ENCODE measurements around the gene IL12RB2. TPM values are rescaled to one million over a fixed set of nuclear protein-coding genes. Genes with fewer than 3 reads are reported as not detected.

IL12RB2 gene
- total and polyA plus RNA-seq, 2 of the 13 experiments (the other 11 are each of a cell fraction or from before 2014, with no cell fraction given), result not detected

DNA sequence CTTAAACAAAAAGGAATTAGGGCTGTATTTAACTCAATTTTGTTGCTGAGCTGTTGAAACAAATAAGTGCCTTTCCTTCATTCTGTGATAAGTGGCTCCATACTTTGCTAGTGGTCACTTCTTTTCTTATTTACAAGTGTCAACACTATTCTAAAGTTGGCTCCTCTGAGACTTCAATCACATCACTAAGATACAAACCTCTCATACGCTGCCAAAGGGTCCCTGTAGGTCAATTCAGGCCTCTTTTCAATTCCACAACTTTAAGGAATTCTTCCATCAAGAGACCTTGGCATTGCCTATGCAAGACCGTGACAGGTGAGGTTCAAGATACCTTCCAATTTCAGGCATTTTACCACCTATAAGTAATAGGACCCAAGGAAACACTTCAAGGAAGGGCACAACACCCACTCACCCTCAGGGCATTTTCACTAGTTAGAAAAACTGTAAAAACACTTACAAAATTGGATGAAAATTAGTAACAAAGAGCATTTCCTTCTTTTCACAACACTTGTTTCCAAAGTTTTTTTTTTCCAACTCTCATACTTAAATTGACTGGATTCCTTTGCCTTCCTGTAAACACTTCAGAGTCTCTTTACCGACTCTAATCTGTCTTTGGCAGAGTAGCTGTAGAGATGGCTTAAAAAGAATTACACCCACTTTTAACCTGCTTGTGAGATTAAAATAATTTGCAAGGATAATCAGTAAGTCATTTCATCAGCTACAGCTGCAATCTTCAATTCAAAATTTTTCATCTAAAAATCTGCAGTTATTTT, 98.0 kb downstream of the IL12RB2 start:
- 95% methylated on average over 3 of the region's 3 CpGs for WGBS (ENCODE audit: low lambda C conversion rate)
- BruUV-seq (replicated peaks), result TSS peak; percentile 1
- H3K27me3 ChIP-seq (ENCODE audit: control insufficient read depth in 1 of 2, insufficient read depth in 2 of 2, low read length in 2 of 2), result no peaks in the 10 kb centered on the region
- ATAC-seq, result no peak
- intact Hi-C loops (cut with micrococcal nuclease; ENCODE audit: unreplicated experiment), result no loop called here
- no peak overlapping the region for H3K4me3 ChIP-seq (replicated peaks in 1 of 3; ENCODE audit: insufficient read depth in 1 of 3, low read depth in 2 of 3, low read length in 3 of 3)
- H3K9me3 ChIP-seq (ENCODE audit: low read length), result no peaks in the 10 kb centered on the region
- TF ChIP-seq ZNF746 (CRISPR knock-in tag; IDR thresholded peaks at IDR 0.05), result no peak
- TF ChIP-seq POLR2G (IDR thresholded peaks at IDR 0.05; ENCODE audit: low read depth, low read length), result peak; percentile 4; the same call in 1 of the 2 replicates
- no peak for DNase-seq (ENCODE audit: low spot score)
- FAIRE-seq, result no peak
- ChIA-PET CTCF (ENCODE audit: low intra/inter-chr PET ratio, low total read pairs) (no interaction called here), POLR2A (no interaction called here)
- no peak overlapping the region for H3K4me2 ChIP-seq (ENCODE audit: low read depth, low read length)
- H2AFZ ChIP-seq (ENCODE audit: low read length), result no peak overlapping the region
- no peaks in the 10 kb centered on the region; the same call in 1 of the 2 replicates for H4K20me1 ChIP-seq (ENCODE audit: insufficient read depth, low read length)
- H3K9ac ChIP-seq (ENCODE audit: insufficient read depth, low read depth, low read length), result no peak overlapping the region
- no peaks in the 10 kb centered on the region for H3K4me1 ChIP-seq (ENCODE audit: insufficient read depth, low read length)
- H3K36me3 ChIP-seq (replicated peaks in 1 of 2; ENCODE audit: control insufficient read depth in 1 of 2, insufficient read depth in 2 of 2, low read length in 2 of 2), result no peaks in the 10 kb centered on the region; a peak in 1 of 5 replicates
- H3K27ac ChIP-seq (ENCODE audit: extremely low read length, insufficient read depth, low read length), result no peak overlapping the region
- no peaks in the 10 kb centered on the region for H3K79me2 ChIP-seq (ENCODE audit: insufficient read depth, low read length)
- in situ Hi-C loops (cut with HindIII; ENCODE audit: extremely low pct_ligation_motif_present, low pct_unique_long_range_greater_than_20kb), result loop anchor here (25.0 kb wide), 1 partner anchor 468 kb away; no protein-coding TSS in a partner anchor

DNA sequence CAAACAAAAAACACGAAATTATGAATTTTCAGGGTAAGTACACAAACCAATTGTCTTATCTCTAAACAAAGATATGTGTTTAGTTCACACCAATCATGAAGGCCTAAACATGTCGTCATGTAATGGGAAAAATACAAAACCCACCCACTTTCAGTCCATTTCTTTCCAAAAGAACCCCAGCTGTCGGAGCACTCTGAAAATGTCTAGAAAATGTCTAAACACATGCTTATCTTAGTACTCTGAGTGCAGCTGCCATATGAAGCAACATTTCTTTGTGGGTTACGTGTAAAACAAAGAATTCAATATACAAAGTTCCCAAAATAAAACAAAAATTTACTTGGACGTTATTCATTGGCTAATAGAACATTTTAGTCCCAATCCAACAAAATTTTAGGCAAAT, 99.8 kb downstream of the IL12RB2 start:
- 96% methylated on average over 5 of the region's 5 CpGs for WGBS (ENCODE audit: low lambda C conversion rate)
- no peaks in the 10 kb centered on the region for H3K9me3 ChIP-seq (ENCODE audit: low read length)
- no peaks in the 10 kb centered on the region for H3K4me1 ChIP-seq (ENCODE audit: insufficient read depth, low read length)
- H3K27me3 ChIP-seq (ENCODE audit: control insufficient read depth in 1 of 2, insufficient read depth in 2 of 2, low read length in 2 of 2), result no peaks in the 10 kb centered on the region
- no TSS peak for BruUV-seq (replicated peaks)
- H3K9ac ChIP-seq (ENCODE audit: insufficient read depth, low read depth, low read length), result no peak overlapping the region
- no peaks in the 10 kb centered on the region for H3K79me2 ChIP-seq (ENCODE audit: insufficient read depth, low read length)
- no peak overlapping the region for H2AFZ ChIP-seq (ENCODE audit: low read length)
- FAIRE-seq (no peak), DNase-seq (ENCODE audit: low spot score) (no peak), ATAC-seq (no peak)
- H3K27ac ChIP-seq (ENCODE audit: extremely low read length, insufficient read depth, low read length), result no peak overlapping the region
- H3K36me3 ChIP-seq (replicated peaks in 1 of 2; ENCODE audit: control insufficient read depth in 1 of 2, insufficient read depth in 2 of 2, low read length in 2 of 2), result peaks cover 0 to 12% of the 10 kb centered on the region in 2 experiments; a peak in 2 of 5 replicates
- ChIA-PET POLR2A (interaction anchor here (3.4 kb wide), 1 partner anchor 22 kb away, joined by 15 read pairs; the partner anchor contains the start of gene SERBP1), CTCF (ENCODE audit: low intra/inter-chr PET ratio, low total read pairs) (no interaction called here)
- in situ Hi-C loops (cut with HindIII; ENCODE audit: extremely low pct_ligation_motif_present, low pct_unique_long_range_greater_than_20kb), result loop anchor here (25.0 kb wide), 1 partner anchor 470 kb away; no protein-coding TSS in a partner anchor
- H3K4me3 ChIP-seq (replicated peaks in 1 of 3; ENCODE audit: insufficient read depth in 1 of 3, low read depth in 2 of 3, low read length in 3 of 3), result no peak overlapping the region
- intact Hi-C loops (cut with micrococcal nuclease; ENCODE audit: unreplicated experiment), result no loop called here
- no peak for TF ChIP-seq KMT2B (CRISPR knock-in tag; IDR thresholded peaks at IDR 0.05)
- no peak for TF ChIP-seq ZNF501 (CRISPR knock-in tag; IDR thresholded peaks at IDR 0.05)
- TF ChIP-seq GTF3A (CRISPR knock-in tag; conservative IDR thresholded peaks at IDR 0.05), result no peak
- no peaks in the 10 kb centered on the region; the same call in 1 of the 2 replicates for H4K20me1 ChIP-seq (ENCODE audit: insufficient read depth, low read length)
- no peak overlapping the region for H3K4me2 ChIP-seq (ENCODE audit: low read depth, low read length)
